NCI-H2196 treated with DMSO at 0.1 percent for 48 hours (cell line): ENCODE data around the gene SPATA19.

Experiments
- DNase-seq: peaks from one replicate; lab custom pipeline; 2025; ENCODE audit not compliant: unreplicated experiment; lab: John Stamatoyannopoulos, UW

Gene SPATA19

DNA sequence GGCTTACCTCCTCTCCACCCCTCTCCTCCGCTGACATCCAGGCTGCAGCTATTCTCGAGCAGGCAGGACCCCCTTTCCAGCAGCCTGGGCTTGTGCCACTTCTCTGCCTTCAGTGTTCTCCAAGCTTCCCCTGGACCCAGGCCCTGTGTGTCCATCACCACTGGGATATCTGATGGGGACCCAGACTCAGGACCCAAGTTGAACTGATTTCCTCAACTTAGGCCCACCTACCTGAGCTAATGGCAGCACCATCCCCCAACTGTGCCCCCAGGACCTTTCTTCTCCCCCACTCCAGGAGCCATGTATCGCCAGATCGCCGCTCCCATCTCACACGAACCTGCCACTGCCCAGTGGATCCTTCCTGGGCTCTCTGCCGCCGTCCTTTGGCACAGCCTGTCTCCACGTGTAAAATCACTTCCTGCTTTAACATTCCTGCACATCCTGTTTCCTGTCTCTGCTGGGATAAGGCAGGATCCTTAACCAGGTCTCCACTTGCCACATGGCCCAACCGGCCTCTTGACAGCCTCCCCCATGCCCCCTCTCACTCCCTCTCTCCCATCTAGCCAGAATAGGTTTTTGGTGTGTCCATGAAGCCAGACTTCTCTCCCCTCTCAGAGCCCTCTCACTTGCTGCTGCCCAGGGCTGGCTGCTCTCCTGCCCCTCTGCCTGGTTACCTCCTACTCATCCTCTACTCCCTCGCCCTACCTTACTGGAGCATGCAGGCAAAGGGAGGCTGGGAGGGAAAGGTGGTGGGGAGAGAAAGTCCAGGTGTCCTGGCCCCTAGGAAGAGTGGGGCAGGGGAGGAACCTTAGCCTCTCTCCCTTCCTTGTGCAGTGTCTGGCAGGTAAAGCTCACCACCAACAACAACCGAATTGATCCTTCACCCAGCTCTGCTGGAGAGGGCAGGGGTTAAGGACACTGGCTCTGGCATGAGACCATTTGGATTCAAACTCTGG, 9.4 kb downstream of the SPATA19 start:
- no peak for DNase-seq

DNA sequence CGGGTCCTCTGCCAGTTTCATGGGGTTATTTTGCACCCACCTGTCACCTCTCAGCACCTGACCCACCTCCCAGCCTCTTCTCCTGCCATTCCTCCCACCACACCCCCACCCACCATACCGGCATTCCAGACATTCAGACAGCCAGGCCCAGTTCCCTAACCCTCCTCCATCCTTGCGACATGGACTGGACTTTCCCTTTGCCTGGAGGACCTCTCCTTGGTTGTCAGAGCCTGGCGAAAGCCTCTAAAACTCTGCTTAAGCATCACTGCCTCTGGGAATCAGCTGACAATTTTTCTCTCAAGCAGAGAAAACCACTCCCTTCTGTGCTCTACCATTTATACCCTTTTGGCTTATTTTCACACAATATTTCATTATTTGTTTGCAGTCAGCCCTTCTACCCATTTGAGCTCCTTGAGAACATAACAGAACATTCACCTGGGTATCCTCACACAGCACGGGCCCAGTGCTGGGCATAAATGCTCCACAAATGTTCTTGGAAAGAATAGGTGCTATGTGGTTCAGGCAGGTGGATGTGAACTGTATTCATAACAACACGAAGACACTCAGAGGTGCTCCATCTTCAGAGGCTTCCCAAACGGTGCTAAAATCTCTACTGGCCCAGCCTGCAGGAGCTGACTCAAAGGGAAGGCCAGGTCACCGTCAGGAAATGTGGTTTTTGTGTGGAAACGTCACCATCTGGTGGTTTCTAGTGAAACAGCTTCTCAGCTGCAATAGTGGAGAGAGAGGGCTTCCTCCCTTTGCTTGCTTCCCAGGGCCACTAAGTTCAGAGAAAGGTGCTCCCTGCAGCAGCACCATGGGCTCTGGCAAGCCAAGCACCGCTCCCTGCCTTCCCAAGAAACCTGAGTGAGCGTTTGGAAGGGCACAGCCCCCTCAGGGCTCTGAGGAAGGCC, 10.4 kb downstream of the SPATA19 start:
- DNase-seq: peak; percentile 40

DNA sequence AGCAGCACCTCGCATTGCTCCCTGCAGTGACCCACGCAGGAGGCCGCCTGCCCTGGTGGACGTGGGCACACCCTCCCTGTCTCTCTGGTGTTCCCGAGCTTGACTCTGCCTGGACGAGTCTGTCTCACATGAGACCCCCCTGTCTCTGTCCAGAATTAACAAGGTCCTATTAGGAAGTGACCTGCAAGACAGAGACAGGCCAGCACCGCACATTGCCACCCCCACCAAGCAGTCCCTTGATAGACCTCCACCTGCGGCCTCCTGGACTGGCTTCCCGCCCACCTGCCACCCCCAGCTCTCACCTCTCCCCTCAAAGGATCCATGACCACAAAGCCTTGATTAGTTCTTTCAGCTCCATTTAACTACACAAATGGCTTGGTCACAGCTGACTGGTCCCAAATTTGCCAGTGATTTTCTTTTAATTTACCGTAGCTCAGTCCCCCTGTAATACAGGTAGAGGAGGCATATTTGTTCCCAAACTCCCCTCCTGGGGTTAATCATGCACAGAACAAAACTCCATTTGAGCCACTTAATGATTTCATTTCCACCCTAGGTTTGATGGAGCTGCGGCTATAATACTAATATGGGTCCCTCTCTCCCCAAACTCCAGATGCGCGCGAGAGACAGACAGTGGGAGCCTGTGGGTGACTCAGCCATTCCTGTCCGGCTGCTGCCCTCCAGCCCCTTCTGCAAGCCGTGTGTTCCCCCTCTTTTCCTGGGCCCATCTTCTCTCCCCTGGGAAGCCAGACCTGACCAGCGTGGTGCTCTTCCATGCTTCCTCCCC, 11.2 kb downstream of the SPATA19 start:
- DNase-seq: no peak

DNA sequence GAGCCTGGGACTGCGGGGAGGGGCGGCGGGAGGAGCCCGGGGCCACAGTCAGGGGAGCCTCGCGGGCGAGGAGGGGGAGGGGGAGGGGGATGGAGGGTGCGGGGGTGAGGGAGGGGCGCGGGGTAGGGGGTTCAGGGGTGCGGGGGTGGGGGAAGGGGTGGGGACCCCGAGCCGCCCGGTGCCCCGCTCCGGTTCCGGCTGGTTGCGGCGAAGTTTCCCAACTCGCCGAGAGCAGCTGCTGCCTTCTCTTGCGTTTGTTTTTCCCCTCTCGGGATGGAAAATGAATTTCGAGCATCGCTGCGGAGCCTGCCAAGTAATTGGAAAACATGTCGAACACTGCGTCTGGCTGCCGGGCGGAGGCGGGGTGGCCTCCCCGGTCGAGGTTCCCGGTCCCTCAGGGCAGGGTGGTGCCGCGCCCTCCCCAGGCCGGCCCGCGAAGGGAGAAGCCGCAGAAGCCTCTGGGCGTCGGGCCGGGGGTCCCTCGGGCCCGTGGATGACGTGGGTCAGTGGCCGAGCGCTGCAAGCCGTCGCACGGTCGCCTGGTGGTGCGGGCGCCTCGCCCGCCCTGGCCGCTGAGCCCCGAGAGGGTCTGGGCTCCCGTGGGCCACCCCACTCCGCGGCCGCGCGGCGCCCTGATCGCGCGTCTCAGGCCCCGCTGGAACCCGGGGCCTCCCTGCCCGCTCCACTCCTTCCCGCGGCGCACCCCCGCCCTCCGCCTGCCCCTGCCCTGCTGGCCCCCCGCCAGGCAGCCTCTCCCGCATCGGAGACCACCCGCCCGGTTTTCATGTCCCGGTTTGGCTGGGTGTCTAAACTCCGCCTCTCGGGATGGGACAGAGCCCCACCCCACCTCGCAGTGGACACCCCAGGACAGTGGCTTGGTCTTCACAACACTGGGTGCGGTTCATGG, 12.1 kb downstream of the SPATA19 start:
- no peak for DNase-seq

DNA sequence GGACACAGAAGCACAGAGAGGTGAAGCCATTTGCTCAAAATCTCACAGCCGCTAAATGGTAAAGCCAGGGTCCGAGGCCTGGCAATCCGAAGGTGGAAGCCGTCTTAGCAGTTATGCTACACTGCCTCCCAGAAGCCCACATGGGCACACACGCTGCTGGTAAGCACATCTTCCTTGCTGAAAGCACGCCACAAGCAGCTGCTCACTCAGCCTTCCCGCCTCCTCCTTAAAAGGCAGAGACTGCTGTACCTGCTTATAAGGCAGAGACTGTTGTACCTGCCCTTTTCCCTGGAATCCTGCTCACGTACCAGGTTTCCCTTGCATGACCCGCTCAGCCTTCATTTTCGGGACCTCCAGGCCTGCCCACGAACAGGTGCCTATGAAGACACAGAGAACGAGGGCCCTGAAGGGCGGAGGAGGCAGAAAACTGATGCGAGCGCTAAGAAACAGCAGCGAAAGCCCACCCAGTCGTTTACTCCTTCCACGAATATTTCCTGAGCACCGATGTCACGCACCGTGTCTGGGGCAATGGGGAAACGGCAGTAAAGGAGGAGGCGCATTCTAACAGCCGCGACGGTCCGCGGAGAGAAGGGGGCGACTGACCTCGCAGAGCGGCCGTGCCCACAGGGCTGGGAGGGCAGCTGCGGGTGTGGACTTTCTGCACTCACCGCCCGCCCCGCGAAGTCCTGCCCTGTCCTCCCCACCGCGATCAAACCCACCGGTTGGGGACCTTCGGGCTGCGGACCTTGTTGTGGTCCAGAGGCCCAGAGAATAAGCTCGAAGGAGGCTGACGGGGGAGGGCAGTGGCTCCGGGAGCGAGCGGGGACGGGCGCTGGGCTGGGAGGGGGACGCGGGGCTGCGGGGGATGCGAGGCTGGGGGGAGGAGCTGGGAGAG, 13.0 kb downstream of the SPATA19 start:
- DNase-seq: no peak

DNA sequence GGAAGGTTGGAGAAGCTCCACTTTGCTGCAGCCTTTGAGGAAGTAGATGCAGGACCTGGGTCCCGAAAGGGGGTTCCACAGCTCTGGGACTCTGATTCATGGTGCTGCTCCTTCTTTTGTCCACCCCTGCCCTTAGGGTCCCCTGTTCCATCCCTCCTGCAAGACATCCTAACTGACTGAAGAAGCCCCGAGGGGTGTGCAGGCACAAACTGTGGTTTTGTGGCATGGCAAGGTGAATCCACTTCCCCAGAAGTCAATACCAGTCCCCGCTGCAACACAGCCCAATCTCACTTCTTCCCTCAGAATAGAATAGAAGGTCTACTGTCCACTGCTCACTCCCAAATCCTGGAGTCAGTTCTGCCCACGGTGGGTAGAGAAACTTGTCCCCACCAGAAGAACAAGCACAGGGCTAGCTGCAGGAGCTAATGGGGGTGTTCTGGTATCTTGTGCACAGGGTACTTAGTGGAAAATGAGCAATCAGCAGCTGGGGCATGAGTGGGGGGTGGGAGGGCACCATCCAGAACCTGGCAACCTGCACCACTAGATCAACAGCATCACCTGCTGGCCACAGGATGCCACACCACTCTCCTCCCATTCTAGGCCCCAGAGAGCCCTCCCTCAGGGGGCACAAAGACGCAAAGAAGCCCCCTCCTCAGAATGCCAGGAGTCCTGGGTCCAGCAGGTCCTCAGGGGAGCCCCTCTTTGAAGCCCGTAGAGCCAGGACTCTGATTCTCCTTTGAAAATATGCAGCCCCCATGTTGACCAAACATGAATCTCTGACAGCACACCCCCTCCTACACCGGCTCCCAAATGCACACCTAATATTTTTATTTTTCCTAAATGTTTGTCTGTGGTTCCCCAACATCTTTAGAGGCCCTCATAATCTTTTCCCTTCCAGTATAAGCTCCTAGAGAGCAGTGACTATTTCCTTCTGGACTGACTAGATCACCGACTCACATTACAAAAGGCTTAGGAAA, 14.1 kb downstream of the SPATA19 start:
- DNase-seq: no peak

DNA sequence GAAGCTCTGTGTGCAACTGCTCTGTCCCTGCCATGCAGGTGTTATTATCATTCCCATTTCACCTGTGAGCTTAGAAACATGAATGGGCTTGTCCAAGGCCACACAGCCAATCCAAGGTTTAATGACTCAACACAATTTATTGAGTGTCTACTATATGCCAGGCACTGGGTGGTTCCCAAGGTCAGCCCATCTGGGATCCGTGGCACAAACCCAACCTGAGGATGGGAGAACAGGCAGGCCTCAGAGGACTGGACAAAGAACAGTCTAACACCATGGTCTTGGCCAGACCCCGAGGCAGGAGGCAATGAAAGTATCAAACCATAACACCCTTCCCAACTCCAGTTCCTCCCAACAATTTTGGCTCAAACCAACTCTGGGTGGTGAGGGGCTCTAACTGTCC, 15.7 kb downstream of the SPATA19 start:
- DNase-seq: no peak

DNA sequence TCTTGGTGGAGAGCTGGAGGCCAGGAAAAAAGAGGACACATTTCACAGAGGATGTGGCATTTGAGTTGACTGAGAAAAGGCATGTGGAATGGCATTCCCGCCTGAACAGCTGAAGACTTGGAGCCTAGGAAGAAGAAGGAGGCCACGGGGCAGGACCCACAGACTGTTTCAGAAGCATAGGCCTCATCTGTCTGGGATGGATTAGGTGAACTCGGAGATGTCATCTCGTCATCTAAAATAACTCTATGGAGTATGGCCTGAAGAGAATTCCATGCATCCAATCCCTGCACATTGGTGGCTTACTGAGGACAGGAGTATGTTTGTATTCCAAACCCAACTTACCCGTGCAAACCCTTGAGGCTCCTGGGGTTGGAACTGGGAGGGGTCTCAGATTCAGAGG, 16.4 kb downstream of the SPATA19 start:
- DNase-seq: no peak

DNA sequence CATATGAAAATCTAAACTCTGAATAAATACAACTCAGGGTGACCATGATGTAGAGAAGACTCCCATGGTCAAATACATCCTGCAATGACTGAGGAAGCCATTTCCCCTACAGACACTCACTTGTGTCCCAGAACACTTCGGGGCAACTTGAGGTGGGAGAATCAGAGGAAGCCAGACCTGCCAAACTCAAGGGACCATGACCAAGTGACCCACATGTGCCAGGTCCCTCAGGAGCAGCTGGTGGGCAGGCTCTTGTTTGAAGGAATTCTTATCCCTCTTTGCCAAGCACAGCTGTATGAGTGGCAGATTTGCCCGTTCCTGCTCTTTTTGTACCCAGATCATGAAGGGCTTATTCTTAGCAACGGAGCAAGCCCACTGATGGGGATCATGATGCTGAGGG, 17.8 kb downstream of the SPATA19 start:
- no peak for DNase-seq

DNA sequence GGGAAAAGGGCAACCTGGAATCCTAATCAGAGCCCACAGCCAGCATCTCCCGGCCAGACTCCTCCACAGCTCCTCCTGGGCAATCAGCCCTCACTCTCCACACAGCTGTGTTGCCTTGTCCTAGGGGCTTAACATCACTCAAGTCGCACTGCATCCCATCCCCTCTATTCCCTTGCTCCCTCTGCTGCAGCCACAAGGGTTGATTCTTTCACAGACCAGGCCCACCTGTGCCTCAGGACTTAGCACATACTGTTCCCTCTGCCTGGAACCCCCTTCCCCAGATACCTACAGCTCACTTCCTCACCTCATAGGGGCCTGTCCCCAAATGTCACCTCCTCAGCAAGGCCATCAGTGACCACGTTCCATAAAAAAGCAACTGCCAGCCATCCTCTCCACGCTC, 18.4 kb downstream of the SPATA19 start:
- no peak for DNase-seq

DNA sequence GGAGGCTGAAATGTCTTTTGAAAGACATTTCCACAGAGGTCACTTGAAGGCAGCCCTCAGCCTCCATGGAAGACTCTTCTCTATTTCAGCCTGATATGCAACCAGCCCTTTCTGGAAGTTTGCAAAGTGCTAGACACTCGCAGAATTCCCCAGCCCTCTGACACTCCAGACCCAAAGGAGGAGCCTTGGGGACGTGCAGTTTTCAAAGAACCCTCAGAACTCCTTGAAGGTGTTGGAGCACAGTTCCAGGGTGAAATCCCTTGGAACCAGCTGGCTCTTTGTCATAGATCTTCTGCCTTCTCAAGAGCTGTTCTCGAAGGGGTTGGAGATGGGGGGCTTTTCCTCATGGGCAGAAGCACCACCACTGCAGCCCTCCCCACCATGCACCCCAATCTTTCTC, 19.6 kb downstream of the SPATA19 start:
- no peak for DNase-seq

DNA sequence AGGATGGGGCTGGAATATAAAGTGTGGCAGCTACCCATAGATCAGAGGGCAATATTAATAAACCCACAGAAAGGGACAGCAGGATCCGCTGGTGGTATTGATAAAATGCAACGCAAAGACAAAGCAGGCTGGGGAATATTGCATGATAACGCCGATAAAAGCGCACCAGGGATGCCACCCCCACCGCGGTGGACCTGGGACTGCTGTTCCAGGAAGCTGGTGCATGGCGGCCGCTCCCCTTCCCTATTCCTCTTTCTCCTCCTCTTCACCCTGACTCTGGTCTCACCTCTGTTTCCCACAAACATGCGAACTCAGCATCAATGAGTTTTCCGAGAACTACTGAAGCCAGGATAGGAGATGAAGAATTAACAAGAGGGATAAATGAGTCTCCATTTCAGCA, 20.2 kb downstream of the SPATA19 start:
- DNase-seq: no peak

DNA sequence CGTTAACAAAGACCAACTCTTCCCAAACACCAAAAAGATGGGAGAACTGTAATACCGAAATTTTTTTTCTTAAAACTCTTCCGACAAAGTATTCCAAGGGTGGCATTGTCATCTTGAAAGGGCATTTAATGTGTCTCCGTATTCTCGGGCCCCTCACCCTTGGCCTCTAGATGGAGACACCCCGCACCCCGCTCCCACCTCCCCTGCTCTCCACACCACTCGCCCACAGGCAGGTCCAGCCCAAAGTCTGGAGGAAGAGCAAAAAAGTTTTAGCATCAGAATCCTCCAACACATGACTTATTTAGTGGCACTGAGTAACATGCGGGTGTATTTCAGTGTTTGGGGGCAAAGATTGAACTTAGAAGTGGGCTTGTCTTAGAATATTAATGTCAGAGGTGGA, 20.7 kb downstream of the SPATA19 start:
- DNase-seq: no peak

DNA sequence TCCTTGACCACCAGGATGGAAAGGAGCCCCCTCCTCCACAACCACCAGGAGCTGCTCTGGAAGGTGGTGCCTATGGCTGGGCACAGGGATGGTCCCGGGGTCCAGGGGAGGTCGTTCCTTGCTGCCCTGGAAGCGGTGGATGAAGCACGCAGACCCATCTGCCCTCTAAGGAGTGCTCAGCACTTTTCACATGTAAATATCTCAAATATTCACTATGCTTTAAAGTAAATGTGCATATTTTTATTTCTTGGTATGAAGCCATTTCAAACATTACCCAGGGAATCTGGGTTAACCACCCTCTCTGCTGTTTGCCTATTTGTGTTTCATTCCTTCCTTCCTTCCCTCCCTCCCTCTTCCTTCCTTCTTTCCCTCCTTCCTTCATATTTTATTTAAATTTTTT, 21.7 kb downstream of the SPATA19 start:
- DNase-seq: no peak

DNA sequence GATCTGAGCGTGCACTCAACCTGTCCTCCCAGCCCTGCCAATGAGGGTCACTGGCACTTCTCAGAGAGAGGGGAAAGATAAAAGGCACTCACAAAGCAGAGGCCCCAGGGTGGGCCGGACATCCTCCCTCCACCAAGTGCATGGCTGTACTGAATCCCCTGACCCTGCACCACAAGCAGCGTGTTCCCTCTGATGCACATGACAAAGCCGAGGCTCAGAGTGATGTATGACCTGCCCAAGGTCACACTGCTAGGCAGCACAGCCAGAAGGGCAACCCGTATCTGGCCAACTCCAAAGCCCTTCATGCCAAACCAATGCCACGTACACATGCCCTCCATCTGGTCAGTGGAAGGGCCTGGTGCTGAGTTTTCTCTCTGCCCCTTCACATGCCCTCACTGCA, 22.1 kb downstream of the SPATA19 start:
- DNase-seq: no peak

DNA sequence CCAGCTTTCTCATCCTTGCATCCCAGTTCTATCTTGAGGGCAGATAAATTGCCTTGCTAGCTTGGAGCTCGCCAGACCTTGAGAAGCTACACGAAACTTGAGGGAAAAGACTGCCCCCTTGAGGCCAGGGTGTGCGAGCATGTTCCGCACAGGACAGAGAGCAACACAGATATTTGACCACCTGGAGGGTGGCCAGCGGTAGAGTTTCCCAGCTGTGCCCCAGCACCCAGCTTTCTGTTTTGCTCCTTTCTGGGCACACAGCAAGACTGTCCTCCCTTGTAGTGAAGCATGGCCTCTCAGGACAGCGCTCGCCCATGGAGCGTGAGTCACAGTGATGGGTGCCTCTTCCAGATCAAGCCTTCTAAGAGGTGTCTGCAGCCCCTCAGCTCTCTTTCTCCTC, 23.5 kb downstream of the SPATA19 start:
- DNase-seq: peak; percentile 15

DNA sequence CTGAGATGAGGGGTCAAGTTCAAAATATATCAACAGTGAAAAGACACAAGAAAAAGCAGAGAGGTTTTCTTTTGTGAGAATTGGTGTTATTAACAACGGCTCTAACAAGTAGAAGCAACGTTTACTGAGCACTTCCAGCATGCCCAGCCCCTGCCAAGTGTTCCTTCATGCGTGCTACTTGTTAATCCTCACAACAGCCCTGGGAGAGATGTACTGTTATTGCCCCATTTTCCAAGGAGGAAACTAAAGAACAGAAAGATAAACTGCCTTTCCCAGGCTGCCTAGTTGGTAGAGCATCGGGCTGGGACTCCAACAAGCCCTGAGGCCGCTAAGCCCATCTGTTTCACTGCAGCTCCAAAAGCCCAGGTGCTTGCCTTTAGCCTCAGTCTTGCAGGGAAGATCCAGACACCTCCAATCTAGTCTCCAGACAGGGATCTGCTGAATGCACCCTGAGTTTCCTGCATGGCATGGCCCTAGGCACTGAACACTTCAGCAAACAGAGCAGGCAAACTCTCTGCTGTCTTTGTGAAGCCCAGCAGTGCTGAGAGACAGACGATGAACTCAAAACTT, 25.5 kb downstream of the SPATA19 start:
- DNase-seq: no peak

DNA sequence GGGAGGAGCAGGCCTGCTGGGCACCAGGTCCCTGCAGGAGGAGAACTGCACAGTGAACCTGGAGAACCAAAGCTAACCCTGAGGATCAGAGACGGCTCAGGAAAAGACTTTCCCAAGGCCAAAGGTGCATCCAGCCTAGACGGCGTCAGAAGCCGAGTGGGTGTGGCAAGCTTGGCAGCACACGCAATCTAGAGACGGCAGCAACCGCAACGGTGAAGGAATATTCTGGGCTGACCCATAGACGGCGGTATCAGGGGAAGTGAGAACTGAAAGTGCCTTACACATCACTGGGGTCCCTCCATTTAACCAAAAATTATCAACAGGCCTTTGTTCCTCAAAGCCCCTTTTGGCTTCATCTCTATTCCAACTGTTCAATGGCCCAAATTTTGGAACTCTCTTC, 26.2 kb downstream of the SPATA19 start:
- DNase-seq: no peak
